Measurements from ENCODE around the gene CLDN24.
A peak's percentile ranks its signal among the peaks of the same experiment; 100 is the strongest.

CLDN24 gene

GRCh38 chr4:183320211-183321059 is 1.8 kb downstream of the CLDN24 start, which contains the start of gene CLDN22:
CLDN22 (minus strand) TSS chr4:183320276; CDS start chr4:183320218, 58 bp downstream.
- no peak for DNase-seq

GRCh38 chr4:183318656-183319055 is 3.6 kb downstream of the CLDN24 start:
- peak; percentile 44 for DNase-seq

GRCh38 chr4:183314806-183315205 is 7.4 kb downstream of the CLDN24 start:
- no peak for DNase-seq

GRCh38 chr4:183314336-183314735 is 7.9 kb downstream of the CLDN24 start:
- DNase-seq: no peak

GRCh38 chr4:183312841-183313240 is 9.4 kb downstream of the CLDN24 start:
- DNase-seq: no peak

DNA sequence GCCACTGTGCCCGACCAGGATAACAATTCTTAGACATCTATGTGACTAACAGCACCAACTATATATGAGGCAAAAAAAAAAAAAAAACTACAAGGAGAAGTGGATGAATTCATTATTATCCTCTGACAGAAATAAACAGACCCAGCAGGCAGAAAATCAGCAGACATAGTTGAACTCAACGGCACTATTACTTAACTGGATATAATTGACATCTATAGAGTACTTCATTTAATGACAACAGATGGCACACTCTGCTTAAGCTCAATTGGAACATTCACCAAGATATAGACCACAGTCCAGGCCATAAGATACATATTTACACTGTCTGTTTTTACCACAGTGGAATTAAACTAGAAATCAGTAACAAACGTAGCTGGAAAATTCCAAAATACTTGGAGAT is 15.4 kb downstream of the CLDN24 start:
- no peak for DNase-seq

DNA sequence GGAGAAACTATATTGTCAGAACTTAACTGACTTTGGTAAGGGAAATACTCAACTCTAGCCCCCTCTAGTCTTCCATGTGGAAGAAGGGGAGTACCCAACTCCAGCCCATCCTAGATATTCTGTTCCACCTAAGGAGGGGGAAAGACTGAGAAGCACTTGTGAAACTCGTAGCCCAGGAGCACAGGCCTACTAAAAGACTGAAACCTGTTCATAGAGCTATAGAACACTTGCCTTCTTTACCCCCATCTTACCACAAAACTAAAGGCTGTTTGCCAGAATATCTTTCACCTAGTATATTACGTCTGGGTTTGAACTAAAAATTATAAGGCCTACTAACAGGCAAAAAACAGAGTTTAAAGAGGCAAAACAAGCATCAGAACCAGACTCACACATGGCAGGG is 17.7 kb downstream of the CLDN24 start:
- DNase-seq: no peak

DNA sequence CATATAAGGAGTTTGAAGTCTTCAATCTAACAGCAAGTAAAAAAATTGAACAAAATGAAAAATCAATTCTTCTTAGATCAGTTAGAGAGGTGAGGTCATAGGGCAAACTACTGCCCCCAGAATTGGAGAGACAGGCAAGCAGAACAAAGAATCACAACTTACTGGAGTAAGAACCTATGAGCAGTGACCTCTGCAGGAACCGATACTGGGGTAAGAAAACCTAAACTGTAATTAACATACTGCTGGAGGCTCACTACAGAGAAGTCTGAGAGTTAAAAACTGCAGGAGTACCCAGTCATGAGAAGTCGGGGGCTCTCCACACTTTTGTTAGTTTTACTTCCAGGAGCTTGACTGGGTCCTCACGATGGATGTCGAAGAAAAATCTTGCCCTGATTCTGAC is 18.2 kb downstream of the CLDN24 start:
- DNase-seq: no peak

- no peak for DNase-seq
Observed at GRCh38 chr4:183303301-183303700, 18.9 kb downstream of the CLDN24 start.

DNA sequence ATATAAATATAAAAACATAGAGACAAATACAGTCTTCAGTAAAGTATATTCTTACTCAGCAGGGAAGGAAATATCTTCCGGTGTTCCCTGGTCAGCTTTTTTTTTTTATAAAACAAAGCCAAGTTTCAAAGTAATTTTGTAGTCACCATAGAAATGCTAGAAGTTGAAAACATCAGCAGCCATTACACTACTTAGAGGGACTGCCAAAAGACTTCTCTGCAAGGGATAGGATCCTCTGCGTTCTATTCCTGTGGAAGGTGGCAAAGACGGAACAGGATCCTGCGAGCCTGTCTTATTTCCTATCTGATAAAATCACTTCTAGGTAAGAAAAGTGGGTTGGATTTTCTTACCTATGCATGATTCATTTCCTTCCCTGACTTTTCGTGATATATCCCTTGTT is 21.6 kb downstream of the CLDN24 start:
- DNase-seq: no peak

DNA sequence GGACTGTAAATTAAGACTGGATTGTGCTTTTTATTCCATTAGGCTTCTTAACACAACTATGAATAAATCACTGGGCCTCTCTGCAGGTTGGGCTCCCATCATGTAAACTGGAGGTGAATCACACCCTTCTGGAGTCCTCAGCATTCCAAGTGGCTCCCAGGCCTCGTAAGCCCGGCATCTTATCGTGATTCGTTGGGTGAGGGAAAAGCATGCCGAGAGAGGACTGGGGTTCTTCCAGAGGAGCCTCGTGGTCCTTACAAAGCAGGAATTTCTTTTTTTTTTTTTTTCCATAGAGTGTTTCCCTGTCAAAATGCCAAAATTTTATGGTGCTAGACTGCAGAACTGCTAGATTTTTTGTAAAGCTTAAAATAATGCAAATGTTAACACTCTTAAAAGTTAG is 22.2 kb downstream of the CLDN24 start:
- DNase-seq: no peak

- no peak for DNase-seq
Observed at GRCh38 chr4:183299464-183299863, 22.8 kb downstream of the CLDN24 start.

DNA sequence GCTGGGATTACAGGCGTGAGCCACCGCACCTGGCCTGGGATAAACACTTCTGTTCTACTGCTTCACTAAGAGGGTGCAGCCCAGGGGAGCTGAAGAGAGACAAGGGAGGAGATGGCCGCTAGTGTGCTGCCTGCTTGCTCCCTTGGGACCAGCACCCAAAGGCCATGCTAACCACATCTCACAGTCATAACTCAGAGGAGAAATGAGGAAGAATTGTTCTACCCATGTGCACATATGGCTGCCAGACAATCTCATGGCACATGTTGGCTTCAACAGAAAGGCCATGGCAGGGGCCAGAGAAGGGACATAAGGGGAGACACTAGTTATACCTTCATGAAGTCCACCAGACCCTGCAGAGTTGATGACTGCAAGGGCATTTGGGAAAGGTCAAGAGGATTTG is 24.6 kb downstream of the CLDN24 start:
- no peak for DNase-seq

GRCh38 chr4:183295711-183296110 is 26.5 kb downstream of the CLDN24 start:
- DNase-seq: no peak

DNA sequence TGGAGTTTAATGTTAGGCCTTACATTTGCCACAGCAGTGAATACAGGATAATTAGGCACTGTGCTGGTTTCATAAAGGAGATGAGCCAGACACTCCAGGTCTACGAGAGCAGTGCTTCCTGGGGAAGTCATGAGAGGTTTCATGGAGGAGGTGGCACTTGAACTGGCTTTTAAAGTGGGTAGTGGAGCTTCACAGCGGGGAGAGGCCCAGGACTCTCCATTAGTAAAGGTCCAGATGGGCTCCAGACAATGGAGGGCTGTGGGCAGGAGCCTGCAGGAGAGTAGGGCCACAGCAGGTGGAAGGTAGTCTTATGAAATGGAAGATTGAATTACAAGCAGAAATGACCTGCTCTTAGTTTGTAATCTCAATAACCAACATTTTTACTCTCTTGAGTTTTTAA is 31.2 kb downstream of the CLDN24 start:
- no peak for DNase-seq

GRCh38 chr4:183289688-183290087 is 32.5 kb downstream of the CLDN24 start:
- peak; percentile 57 for DNase-seq

GRCh38 chr4:183288955-183289354 is 33.3 kb downstream of the CLDN24 start:
- peak; percentile 27 for DNase-seq

DNA sequence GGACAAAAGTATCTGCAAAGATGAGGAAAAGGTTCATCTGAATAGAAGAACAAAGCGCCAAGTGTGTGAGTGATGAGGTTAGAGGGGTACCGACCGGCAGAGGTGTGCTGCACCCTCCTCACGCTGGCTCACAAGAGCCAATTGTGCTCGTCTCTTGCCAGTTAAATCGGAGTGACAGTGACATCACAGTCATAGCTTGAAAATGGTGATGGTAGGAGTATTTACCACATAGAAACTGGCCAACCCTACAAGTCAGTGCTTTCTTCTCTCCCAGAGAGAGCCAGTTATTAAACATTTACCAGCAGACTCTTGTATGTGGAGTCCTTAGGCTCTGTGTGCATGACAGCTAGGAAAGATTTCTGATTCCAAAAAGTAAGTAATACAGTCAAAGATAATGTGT is 34.5 kb downstream of the CLDN24 start:
- DNase-seq: no peak

GRCh38 chr4:183287309-183287659 is 34.9 kb downstream of the CLDN24 start:
- DNase-seq: no peak

DNA sequence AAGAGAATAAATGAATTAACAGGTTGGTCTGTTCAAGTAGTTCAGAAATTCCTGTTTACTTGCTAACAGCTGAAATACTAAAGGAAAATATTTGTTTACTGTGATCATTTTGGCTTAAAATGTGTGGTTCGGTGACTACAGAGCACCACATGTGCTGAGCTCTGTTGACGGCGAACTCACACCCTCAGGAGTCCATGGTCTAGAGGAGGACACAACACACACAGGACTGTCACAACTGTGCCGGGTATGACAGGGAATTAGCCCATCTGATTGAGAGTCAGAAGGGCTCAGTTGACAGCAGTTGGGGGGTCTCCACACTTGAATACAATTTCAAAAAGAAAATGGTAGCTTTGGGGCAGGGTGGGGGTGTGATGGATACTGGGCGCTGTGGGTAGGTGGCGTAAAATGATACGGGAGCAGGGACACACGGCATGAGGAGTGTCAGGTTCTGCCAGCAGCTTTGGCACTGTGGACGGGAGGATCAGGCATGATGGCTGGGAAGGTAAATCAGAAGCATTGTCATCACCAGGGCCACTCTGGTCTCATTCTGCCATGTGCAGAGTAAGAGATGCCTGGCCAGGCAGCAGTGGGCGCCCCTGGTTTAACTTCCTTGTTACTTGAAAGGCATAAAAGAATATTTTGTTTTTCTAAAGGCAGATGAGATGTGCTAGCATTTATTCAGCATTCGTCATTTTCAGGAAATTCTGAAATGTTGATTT is 35.5 kb downstream of the CLDN24 start:
- DNase-seq: no peak

DNA sequence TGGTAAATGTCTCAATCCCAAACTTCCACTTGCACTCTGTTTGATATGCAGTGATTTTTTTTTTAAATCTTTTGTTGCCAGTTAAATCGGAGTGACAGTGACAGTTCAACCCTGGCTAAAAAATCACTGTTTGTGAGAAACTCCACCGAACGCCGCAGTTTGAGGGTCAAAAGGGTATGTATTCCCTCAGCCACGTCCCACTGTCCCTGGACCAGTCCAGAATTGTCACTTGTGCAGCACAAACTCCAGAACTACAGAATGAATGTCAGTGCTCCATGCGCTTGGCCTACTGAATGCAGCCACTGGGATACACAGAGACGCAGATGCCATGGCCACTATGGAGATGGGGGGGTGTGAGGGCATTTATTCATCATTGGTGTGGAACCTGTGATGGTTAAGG is 36.3 kb downstream of the CLDN24 start:
- no peak for DNase-seq

DNA sequence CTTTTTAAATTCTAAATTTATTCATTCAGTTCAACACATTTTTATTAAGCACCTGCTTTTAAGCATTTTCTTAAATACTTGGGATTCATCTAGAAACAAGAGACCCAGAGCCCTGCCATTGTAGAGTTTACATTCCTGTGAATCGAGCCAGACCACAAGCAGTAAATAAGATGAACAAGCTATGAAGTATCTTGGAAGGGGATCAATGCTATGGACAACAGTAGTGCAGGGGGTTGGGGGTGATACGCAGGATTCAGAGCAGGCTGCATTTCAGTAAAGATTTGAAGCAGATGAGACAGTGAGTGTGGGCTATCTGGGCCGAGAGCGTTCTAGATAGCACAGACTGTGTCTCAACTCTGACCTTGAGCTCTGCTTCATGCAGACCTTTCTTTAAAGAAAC is 37.3 kb downstream of the CLDN24 start:
- DNase-seq: no peak

GRCh38 chr4:183284258-183284785 is 37.9 kb downstream of the CLDN24 start:
- DNase-seq: no peak

GRCh38 chr4:183276106-183276505 is 46.1 kb downstream of the CLDN24 start:
- DNase-seq: no peak

Measured in hematopoietic multipotent progenitor cell treated with erythropoietin and hydrocortisone succinate and interleukin-3 and kit ligand, for 4 days (in vitro differentiated cells).